H1 (cell line): ENCODE data around the gene DNAJC24. TPM values are rescaled to one million over a fixed set of nuclear protein-coding genes. Genes with fewer than 3 reads are reported as not detected.

Experiments used
- CTCF ChIA-PET: fragments of 300-600 bp; sonication (Branson Sonifier 250); formaldehyde crosslinking; loops from one replicate; lab custom pipeline; 2021; ENCODE audit not compliant: partially characterized antibody; lab: Charles Lee
- POLR2A ChIA-PET: fragments of 300-600 bp; sonication (Branson Sonifier 250); formaldehyde crosslinking; loops from one replicate; lab custom pipeline; 2021; ENCODE audit warnings: inconsistent platforms; ENCODE audit not compliant: partially characterized antibody; lab: Charles Lee
- DNase-seq, 2 experiments: peaks; one replicate each; pipeline versions ENCODE4 v3.0.0 to v3.0.0-alpha.2; 2010 to 2022; ENCODE audit warnings: low spot score in 2 of 2, low read depth in 1 of 2, mixed read lengths in 1 of 2
- FAIRE-seq: peaks from 2 replicates; lab custom pipeline; 2011; peaks lifted over from hg19 to GRCh38; lab: Jason Lieb, UNC
- H2AFZ ChIP-seq: 2 replicates; pipeline ENCODE4 v1.8.1; 2012; ENCODE audit warnings: low read length, inconsistent platforms
- H2AK5ac ChIP-seq: 2 replicates; pipeline ENCODE4 v1.6.1; 2013; ENCODE audit warnings: low read depth, low read length
- H2BK120ac ChIP-seq: replicated peaks from 2 replicates; pipeline ENCODE3; 2013; ENCODE audit warnings: low read depth, low read length, inconsistent platforms
- H2BK12ac ChIP-seq: 2 replicates; pipeline ENCODE4 v1.6.1; 2013; ENCODE audit warnings: low read depth, low read length
- H2BK15ac ChIP-seq: 2 replicates; pipeline ENCODE4 v1.6.1; 2013; ENCODE audit warnings: low read length
- H2BK20ac ChIP-seq: 2 replicates; pipeline ENCODE4 v1.6.1; 2013; ENCODE audit warnings: low read length
- H2BK5ac ChIP-seq: 2 replicates; pipeline ENCODE4 v1.6.1; 2013; ENCODE audit warnings: low read depth, low read length
- H3K14ac ChIP-seq: 2 replicates; pipeline ENCODE4 v1.6.1; 2013; ENCODE audit warnings: inconsistent platforms; ENCODE audit not compliant: insufficient read length
- H3K18ac ChIP-seq: 2 replicates; pipeline ENCODE4 v1.6.1; 2013; ENCODE audit warnings: low read length; ENCODE audit errors: extremely low read depth
- H3K23ac ChIP-seq: 2 replicates; pipeline ENCODE4 v1.6.1; 2013; ENCODE audit warnings: inconsistent platforms; ENCODE audit not compliant: insufficient read length
- H3K23me2 ChIP-seq: 2 replicates; pipeline ENCODE4 v1.6.1; 2013; ENCODE audit warnings: low read depth, low read length
- H3K27ac ChIP-seq: 2 replicates; pipeline ENCODE4 v1.6.1; 2011; ENCODE audit warnings: low read depth, low read length, inconsistent platforms
- H3K27me3 ChIP-seq, 4 experiments: replicated peaks in 1 of 4; 1 replicate in 1 of 4; 2 replicates in 3 of 4; pipeline versions ENCODE4 v1.6.1 to v1.8.1; 2011 to 2013; ENCODE audit warnings: low read length in 3 of 4, mild to moderate bottlenecking in 3 of 4, inconsistent platforms in 2 of 4, mixed read lengths in 2 of 4, moderate library complexity in 1 of 4; ENCODE audit not compliant: control insufficient read depth in 3 of 4, insufficient read depth in 3 of 4; ENCODE audit errors: extremely low read depth in 1 of 4
- H3K36me3 ChIP-seq, 4 experiments: 2 replicates each; pipeline versions ENCODE4 v1.6.1 to v1.8.1; 2011 to 2013; ENCODE audit warnings: mild to moderate bottlenecking in 4 of 4, low read length in 3 of 4, moderate library complexity in 2 of 4, control low read depth in 1 of 4, inconsistent platforms in 1 of 4; ENCODE audit not compliant: insufficient read depth in 4 of 4, control insufficient read depth in 2 of 4
- H3K4ac ChIP-seq: replicated peaks from 2 replicates; pipeline ENCODE3; 2013; ENCODE audit warnings: low read length, low read depth, mixed read lengths, inconsistent platforms; ENCODE audit not compliant: insufficient read length
- H3K4me1 ChIP-seq, 4 experiments: replicated peaks in 1 of 4; 1 replicate in 1 of 4; 2 replicates in 3 of 4; pipeline versions ENCODE4 v1.6.1 to v1.8.1; 2011 to 2013; ENCODE audit warnings: low read length in 3 of 4, inconsistent platforms in 2 of 4, mixed read lengths in 1 of 4; ENCODE audit not compliant: insufficient read depth in 4 of 4, control insufficient read depth in 3 of 4
- H3K4me2 ChIP-seq, 2 experiments: 2 replicates each; pipeline versions ENCODE4 v1.6.1 to v1.8.1; 2011 to 2013; ENCODE audit warnings: low read depth in 2 of 2, low read length in 2 of 2, control low read depth in 1 of 2, inconsistent platforms in 1 of 2, mild to moderate bottlenecking in 1 of 2; ENCODE audit not compliant: insufficient read depth in 1 of 2
- H3K4me3 ChIP-seq, 4 experiments: fragments of 200-600, 300-600 bp in 1 of 4; sonication (generic), shearing (Covaris generic), sonication (Bioruptor Twin) in 1 of 4; 2 replicates each; pipeline versions ENCODE4 v1.5.1 to v1.8.1; 2011 to 2016; ENCODE audit warnings: low read length in 4 of 4, low read depth in 3 of 4, control low read depth in 2 of 4, inconsistent platforms in 2 of 4, mild to moderate bottlenecking in 2 of 4, mixed read lengths in 1 of 4, moderate library complexity in 1 of 4; ENCODE audit not compliant: insufficient read depth in 2 of 4; ENCODE audit errors: extremely low read depth in 1 of 4
- H3K56ac ChIP-seq: replicated peaks from 2 replicates; pipeline ENCODE3; 2013; ENCODE audit warnings: low read depth, mild to moderate bottlenecking, mixed read lengths, low read length, inconsistent platforms; ENCODE audit not compliant: insufficient read length
- H3K79me1 ChIP-seq: 2 replicates; pipeline ENCODE4 v1.6.1; 2013; ENCODE audit warnings: low read depth, low read length, control low read depth
- H3K79me2 ChIP-seq, 2 experiments: 2 replicates each; pipeline versions ENCODE4 v1.6.1 to v1.8.1; 2012 to 2013; ENCODE audit warnings: low read length in 2 of 2, mild to moderate bottlenecking in 2 of 2, inconsistent platforms in 1 of 2; ENCODE audit not compliant: insufficient read depth in 2 of 2, control insufficient read depth in 1 of 2
- H3K9ac ChIP-seq, 4 experiments: replicated peaks in 1 of 4; 1 replicate in 1 of 4; 2 replicates in 3 of 4; pipeline versions ENCODE4 v1.6.1 to v1.8.1; 2011 to 2013; ENCODE audit warnings: low read depth in 3 of 4, low read length in 3 of 4, control low read depth in 2 of 4, mild to moderate bottlenecking in 2 of 4, moderate library complexity in 2 of 4, inconsistent platforms in 1 of 4; ENCODE audit errors: extremely low read depth in 1 of 4
- H3K9me3 ChIP-seq, 2 experiments: 2 replicates each; pipeline versions ENCODE4 v1.6.1 to v1.8.1; 2012 to 2013; ENCODE audit warnings: mild to moderate bottlenecking in 2 of 2, moderate library complexity in 2 of 2, control low read depth in 1 of 2, inconsistent platforms in 1 of 2, low read depth in 1 of 2, low read length in 1 of 2, mixed read lengths in 1 of 2; ENCODE audit not compliant: insufficient read depth in 2 of 2
- H4K20me1 ChIP-seq, 2 experiments: replicated peaks in 1 of 2; 2 replicates each; pipeline versions ENCODE3 to v1.8.1; 2011 to 2013; ENCODE audit warnings: inconsistent platforms in 2 of 2, low read length in 2 of 2, mild to moderate bottlenecking in 1 of 2; ENCODE audit not compliant: insufficient read depth in 2 of 2, control insufficient read depth in 1 of 2
- H4K5ac ChIP-seq: 2 replicates; pipeline ENCODE4 v1.6.1; 2013; ENCODE audit warnings: low read length, low read depth, mixed read lengths, inconsistent platforms; ENCODE audit not compliant: insufficient read length
- H4K8ac ChIP-seq: 2 replicates; pipeline ENCODE4 v1.8.0; 2013; ENCODE audit warnings: mild to moderate bottlenecking, moderate library complexity, low read length, inconsistent platforms; ENCODE audit not compliant: insufficient read depth; ENCODE audit errors: extremely low read depth
- H4K91ac ChIP-seq: replicated peaks from 2 replicates; pipeline ENCODE3; 2013; ENCODE audit warnings: low read length, mixed read lengths, inconsistent platforms; ENCODE audit not compliant: insufficient read length
- MAFK ChIP-seq: IDR thresholded peaks from 2 replicates; pipeline ENCODE4 v1.6.1; 2012; ENCODE audit warnings: low read depth, mild to moderate bottlenecking, improper control_type of control experiment, low read length
- RXRA ChIP-seq: IDR thresholded peaks from 2 replicates; pipeline ENCODE4 v1.6.1; 2011; ENCODE audit warnings: low read depth, mild to moderate bottlenecking, low read length, moderate library complexity; ENCODE audit not compliant: insufficient read depth
- WGBS, 2 experiments: shearing (Covaris generic) in 1 of 2; methylation state at CpG; one replicate each; pipeline versions ENCODE4 v1.1.6 to v1.1.7; 2013 to 2015; ENCODE audit warnings: low lambda C conversion rate in 2 of 2, mixed read lengths in 2 of 2, inconsistent platforms in 1 of 2, low coverage in 1 of 2, missing lambda C conversion rate in 1 of 2; ENCODE audit not compliant: insufficient replicate concordance in 2 of 2, insufficient coverage in 1 of 2, insufficient read length in 1 of 2; ENCODE audit errors: extremely low coverage in 1 of 2, missing lambda C conversion rate in 1 of 2; 5-methylcytosine and 5-hydroxymethylcytosine counted together
- polyA plus RNA-seq, 7 experiments: library from polyadenylated mRNA; depleted of rRNA in 3 of 7; stranded (reverse) in 5 of 7; unstranded in 2 of 7; fragments of >200 nt in 5 of 7; fragments of 200-250 nt in 2 of 7; gene quantifications; 1 replicate in 5 of 7; 2 replicates in 1 of 7; 4 replicates in 1 of 7; pipeline versions ENCODE4 v1.2.1 to v1.2.3, GENCODE V29; 2011 to 2013; ENCODE audit warnings: missing spikeins in 2 of 7, mixed read lengths in 2 of 7
- total RNA-seq: library from RNA; stranded (reverse); fragmentation: NEBNext Ultra II Directional; extraction: Animal tissue kit (Norgen Biotek cat#: 25700); gene quantifications from 2 replicates; pipeline ENCODE4 v1.2.1, GENCODE V29; 2021

Gene DNAJC24
- total and polyA plus RNA-seq, 2 of the 8 experiments (the other 6 are each of a cell fraction or from before 2014, with no cell fraction given): 7.2 to 21.1 TPM

GRCh38 chr11:31437742-31438435, 68.2 kb downstream of the DNAJC24 start:
- DNase-seq: no peak
- TF ChIP-seq RXRA (no peak), MAFK (no peak)

More at GRCh38 chr11:31437742-31438435, 68.2 kb downstream of the DNAJC24 start:
- H3K36me3 ChIP-seq: no peaks in the 10 kb centered on the region
- no peak overlapping the region for H3K18ac ChIP-seq
- no peak overlapping the region for H2BK12ac ChIP-seq
- no peak overlapping the region for H4K8ac ChIP-seq
- no peak overlapping the region for H3K4me2 ChIP-seq
- no peak for FAIRE-seq
- H3K4ac ChIP-seq: no peak overlapping the region
- no peak overlapping the region for H3K27ac ChIP-seq
- no peak overlapping the region for H3K14ac ChIP-seq
- POLR2A ChIA-PET: no interaction called here
- no peaks in the 10 kb centered on the region for H3K9me3 ChIP-seq
- H3K4me1 ChIP-seq: no peaks in the 10 kb centered on the region; a peak in 1 of 7 replicates
- H2BK20ac ChIP-seq: no peak overlapping the region
- H2BK15ac ChIP-seq: no peak overlapping the region
- H3K79me2 ChIP-seq: no peaks in the 10 kb centered on the region
- H4K91ac ChIP-seq: no peak overlapping the region
- H4K20me1 ChIP-seq: no peaks in the 10 kb centered on the region
- CTCF ChIA-PET: no interaction called here
- H4K5ac ChIP-seq: no peak overlapping the region
- no peaks in the 10 kb centered on the region for H3K79me1 ChIP-seq
- no peak overlapping the region for H3K56ac ChIP-seq
- H3K23me2 ChIP-seq: no peaks in the 10 kb centered on the region
- H2AK5ac ChIP-seq: no peak overlapping the region
- no peak overlapping the region for H2BK120ac ChIP-seq
- no peak overlapping the region for H2AFZ ChIP-seq
- H3K9ac ChIP-seq: no peak overlapping the region
- H3K23ac ChIP-seq: no peak overlapping the region
- no peak overlapping the region for H3K4me3 ChIP-seq
- 90% methylated on average over 2 of the region's 2 CpGs; no CpG with 5 or more reads in 1 of the 2 experiments for WGBS, 2 experiments
- no peak overlapping the region for H2BK5ac ChIP-seq
- H3K27me3 ChIP-seq: no peaks in the 10 kb centered on the region
